Measurements from ENCODE around the gene ITPKB. TPM values are rescaled to one million over a fixed set of nuclear protein-coding genes. Genes with fewer than 3 reads are reported as not detected.
A peak's percentile ranks its signal among the peaks of the same experiment; 100 is the strongest.

The ITPKB gene
- total and polyA plus RNA-seq, 2 experiments from 2014 or later = 0.31 to 5.2 TPM

GRCh38 chr1:226739696-226740065, 599 bp upstream of the ITPKB start:
- no peaks in the 10 kb centered on the region for H3K36me3 ChIP-seq (ENCODE audit: insufficient read depth)
- peak overlapping the region; percentile 90 for H3K4me3 ChIP-seq
- Mint-ChIP-seq H3K27ac (no peak overlapping the region), H3K4me1 (peaks cover 14% of the 10 kb centered on the region; the same call in 2 of the 3 replicates), H3K36me3 (ENCODE audit: low read depth) (no peaks in the 10 kb centered on the region), H3K27me3 (ENCODE audit: insufficient read depth, low read depth, poor library complexity) (peaks cover 39% of the 10 kb centered on the region), H3K4me3 (peak overlapping the region; percentile 86), H3K9me3 (peaks cover 4% of the 10 kb centered on the region; the same call in 2 of the 3 replicates)
- no peaks in the 10 kb centered on the region for H3F3A ChIP-seq (replicated peaks; ENCODE audit: low read depth)
- peaks cover 21% of the 10 kb centered on the region for H3K4me1 ChIP-seq (ENCODE audit: insufficient read depth)
- peak overlapping the region; percentile 100 for H3K4me2 ChIP-seq
- no peak for TF ChIP-seq NANOG (IDR thresholded peaks at IDR 0.05; ENCODE audit: borderline replicate concordance)
- no peak for TF ChIP-seq CREB1 (CRISPR knock-in tag; IDR thresholded peaks at IDR 0.05; ENCODE audit: low read depth)
- no peak for TF ChIP-seq ZNF331 (CRISPR knock-in tag; IDR thresholded peaks at IDR 0.05; ENCODE audit: low read depth)
- no peak for TF ChIP-seq JUNB (IDR thresholded peaks at IDR 0.05; ENCODE audit: unreplicated experiment)
- no peak for TF ChIP-seq POLR2AphosphoS5 (IDR thresholded peaks at IDR 0.05; ENCODE audit: low read depth)
- no peak for TF ChIP-seq ETS1 (IDR thresholded peaks at IDR 0.05)
- no peak for TF ChIP-seq ZNF114 (CRISPR knock-in tag; IDR thresholded peaks at IDR 0.05)
- no peak for TF ChIP-seq CTCF (conservative IDR thresholded peaks at IDR 0.05; ENCODE audit: low read depth in 2 of 2)
- TF ChIP-seq REST (IDR thresholded peaks at IDR 0.05; ENCODE audit: unreplicated experiment) = no peak
- no peak overlapping the region for H3K27ac ChIP-seq (ENCODE audit: low read depth)
- H3K79me2 ChIP-seq (replicated peaks; ENCODE audit: insufficient read depth) = no peaks in the 10 kb centered on the region
- DNase-seq (ENCODE audit: low spot score) = no peak
- no peaks in the 10 kb centered on the region for H3K9me2 ChIP-seq (ENCODE audit: insufficient read depth)
- ATAC-seq = no peak
- peaks cover 78% of the 10 kb centered on the region for H3K27me3 ChIP-seq (ENCODE audit: insufficient read depth)
- H2AFZ ChIP-seq = 0 out of 2 replicates have a peak overlapping the region, but pooled peaks have one; percentile 0
- H4K20me1 ChIP-seq (replicated peaks; ENCODE audit: insufficient read depth) = 0 out of 2 replicates have a peak, but pooled peaks cover 4% of the 10 kb centered on the region

Measured in GM23338 (cell line).